HG03432 (cell line): Measurements from ENCODE around the gene DCTN5.
"Not testable (repeated sequence)": the region's sequence is repeated elsewhere in the genome, so short reads cannot be mapped to it uniquely, and the experiment has no call there.

Experiments used
- ATAC-seq: cut with Tn5 transposase; IDR thresholded peaks from one replicate; pipeline ENCODE4 v1.9.1; 2021; ENCODE audit warnings: mild to moderate bottlenecking, moderate library complexity; ENCODE audit not compliant: unreplicated experiment

The DCTN5 gene

GRCh38 chr16:23691483-23692189 lies 50.4 kb downstream of the DCTN5 start:
- no peak for ATAC-seq

GRCh38 chr16:23692190-23692837 lies 51.0 kb downstream of the DCTN5 start:
- ATAC-seq = no peak

GRCh38 chr16:23694265-23694643 lies 53.0 kb downstream of the DCTN5 start:
- ATAC-seq = no peak

- ATAC-seq = no peak
Observed at GRCh38 chr16:23694644-23695373, 53.5 kb downstream of the DCTN5 start.

- no peak for ATAC-seq
Observed at GRCh38 chr16:23695756-23696155, 54.5 kb downstream of the DCTN5 start.

GRCh38 chr16:23699100-23699499 lies 57.8 kb downstream of the DCTN5 start:
- no peak for ATAC-seq

GRCh38 chr16:23700093-23700492 lies 58.8 kb downstream of the DCTN5 start:
- ATAC-seq = no peak

GRCh38 chr16:23700509-23700908 lies 59.2 kb downstream of the DCTN5 start:
- no peak for ATAC-seq

- ATAC-seq = no peak
Observed at GRCh38 chr16:23701045-23701444, 59.8 kb downstream of the DCTN5 start.

- ATAC-seq = no peak
Observed at GRCh38 chr16:23702951-23703350, 61.7 kb downstream of the DCTN5 start.

- no peak for ATAC-seq
Observed at GRCh38 chr16:23704772-23705516, 63.7 kb downstream of the DCTN5 start.

GRCh38 chr16:23705517-23705902 lies 64.2 kb downstream of the DCTN5 start:
- no peak for ATAC-seq

GRCh38 chr16:23706439-23706838 lies 65.2 kb downstream of the DCTN5 start:
- no peak for ATAC-seq

- ATAC-seq = no peak
Observed at GRCh38 chr16:23709536-23709935, 68.3 kb downstream of the DCTN5 start.

GRCh38 chr16:23710008-23710407 lies 68.7 kb downstream of the DCTN5 start:
- ATAC-seq = no peak

- no peak for ATAC-seq
Observed at GRCh38 chr16:23710504-23710903, 69.2 kb downstream of the DCTN5 start.

GRCh38 chr16:23711785-23712184 lies 70.5 kb downstream of the DCTN5 start:
- no peak for ATAC-seq

- no peak for ATAC-seq
Observed at GRCh38 chr16:23712976-23713375, 71.7 kb downstream of the DCTN5 start, which contains the start of gene ERN2. Gene ERN2, minus strand, starts transcription at chr16:23713222. Its CDS starts 35 bp downstream, at chr16:23713187.

- no peak for ATAC-seq
Observed at GRCh38 chr16:23716484-23716883, 75.2 kb downstream of the DCTN5 start.

GRCh38 chr16:23722613-23723240 lies 81.5 kb downstream of the DCTN5 start:
- not testable (repeated sequence) for ATAC-seq
